ENCODE results near the gene DDX39B. TPM values are rescaled to one million over a fixed set of nuclear protein-coding genes. Genes with fewer than 3 reads are reported as not detected.

Gene DDX39B
- total RNA-seq, 1 donor from 2014 or later, result 265 TPM

GRCh38 chr6:31576897-31577578, 35.2 kb upstream of the DDX39B start:
- no peaks in the 10 kb centered on the region for H3K27me3 ChIP-seq (ENCODE audit: low read depth)
- no peak for TF ChIP-seq CTCF (IDR thresholded peaks at IDR 0.05)
- H3K27ac ChIP-seq, result no peak overlapping the region
- H3K9me3 ChIP-seq, result no peaks in the 10 kb centered on the region
- peaks cover 23% of the 10 kb centered on the region for H3K4me1 ChIP-seq
- no peak for DNase-seq
- H3K36me3 ChIP-seq, result no peaks in the 10 kb centered on the region
- H3K4me3 ChIP-seq, result peak overlapping the region; percentile 53
- ATAC-seq, result no peak
- intact Hi-C loops (cut with DNase I), result no loop called here

GRCh38 chr6:31575952-31576685, 34.3 kb upstream of the DDX39B start:
- Histone ChIP-seq H3K27me3 (ENCODE audit: low read depth) (no peaks in the 10 kb centered on the region), H3K27ac (peak overlapping the region; percentile 61), H3K4me1 (peaks cover 17% of the 10 kb centered on the region), H3K4me3 (peak overlapping the region; percentile 53), H3K9me3 (no peaks in the 10 kb centered on the region), H3K36me3 (no peaks in the 10 kb centered on the region)
- no peak for TF ChIP-seq CTCF (IDR thresholded peaks at IDR 0.05)
- ATAC-seq (no peak), DNase-seq (no peak)
- intact Hi-C loops (cut with DNase I), result no loop called here

- no peaks in the 10 kb centered on the region for H3K36me3 ChIP-seq
- H3K4me3 ChIP-seq, result peak within 1 kb of the TSS; percentile 53
- no peak for TF ChIP-seq CTCF (IDR thresholded peaks at IDR 0.05)
- intact Hi-C loops (cut with DNase I), result no loop called here
- H3K9me3 ChIP-seq, result no peaks in the 10 kb centered on the region
- H3K4me1 ChIP-seq, result peaks cover 14% of the 10 kb centered on the region
- ATAC-seq (peak; percentile 60 to 61), DNase-seq (peak; percentile 72)
- H3K27me3 ChIP-seq (ENCODE audit: low read depth), result no peaks in the 10 kb centered on the region
- H3K27ac ChIP-seq, result peak within 1 kb of the TSS; percentile 61
Measured at GRCh38 chr6:31575335-31575901, 33.6 kb upstream of the DDX39B start, which contains the start of gene TNF. TNF (plus strand) TSS chr6:31575565; CDS start chr6:31575742, 177 bp downstream.

- no peaks in the 10 kb centered on the region for H3K9me3 ChIP-seq
- TF ChIP-seq CTCF (IDR thresholded peaks at IDR 0.05), result no peak
- ATAC-seq (no peak), DNase-seq (no peak)
- intact Hi-C loops (cut with DNase I), result no loop called here
- H3K27me3 ChIP-seq (ENCODE audit: low read depth), result no peaks in the 10 kb centered on the region
- no peak overlapping the region for H3K27ac ChIP-seq
- H3K4me1 ChIP-seq, result peaks cover 9% of the 10 kb centered on the region
- H3K36me3 ChIP-seq, result no peaks in the 10 kb centered on the region
- no peak overlapping the region for H3K4me3 ChIP-seq
Measured at GRCh38 chr6:31574106-31575061, 32.6 kb upstream of the DDX39B start.

All from lower lobe of right lung (tissue), 2 donors.